22Rv1 (cell line): Measurements from ENCODE around the gene SOCS2.

Experiments
- H3K27ac ChIP-seq: fragments of 450-650 bp; 2 replicates; pipeline ENCODE4 v1.5.1; 2017
- CTCF ChIP-seq: fragments of 450-650 bp; IDR thresholded peaks from 2 replicates; pipeline ENCODE4 v1.5.1; 2017; ENCODE audit warnings: mild to moderate bottlenecking
- ZFX ChIP-seq: fragments of 450-650 bp; IDR thresholded peaks from 2 replicates; pipeline ENCODE4 v1.6.1; 2017; ENCODE audit warnings: antibody characterized with exemption, borderline replicate concordance

SOCS2 gene

DNA sequence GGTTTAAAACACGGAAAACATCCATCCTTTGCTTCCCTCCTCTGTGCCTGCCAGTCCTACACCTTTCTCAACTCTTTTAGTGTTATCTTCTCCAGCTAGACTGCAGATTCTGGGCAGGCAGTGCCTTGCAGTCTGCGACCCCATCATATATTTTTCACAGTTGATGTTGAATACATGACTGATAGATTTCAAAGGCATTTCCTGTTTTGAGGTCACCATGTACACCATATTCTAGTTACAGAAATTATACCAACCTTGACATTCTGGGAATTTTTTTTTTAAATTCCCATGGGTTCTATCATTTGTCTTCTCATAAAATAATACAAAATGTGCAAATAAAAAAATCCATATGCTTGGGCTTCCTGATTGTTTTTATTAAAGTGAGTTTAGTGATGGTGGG is 16.6 kb downstream of the SOCS2 start:
- TF ChIP-seq CTCF (no peak), ZFX (no peak)
- no peak overlapping the region for H3K27ac ChIP-seq

- H3K27ac ChIP-seq, result no peak overlapping the region
- TF ChIP-seq CTCF (no peak), ZFX (no peak)
These were observed 18.8 kb downstream of the SOCS2 start for GRCh38 chr12:93591137-93591868.

- no peak overlapping the region for H3K27ac ChIP-seq
- TF ChIP-seq ZFX, result no peak
These were observed 20.3 kb downstream of the SOCS2 start for GRCh38 chr12:93592641-93593406.

- no peak overlapping the region for H3K27ac ChIP-seq
These were observed 21.4 kb downstream of the SOCS2 start for GRCh38 chr12:93593843-93594242.

DNA sequence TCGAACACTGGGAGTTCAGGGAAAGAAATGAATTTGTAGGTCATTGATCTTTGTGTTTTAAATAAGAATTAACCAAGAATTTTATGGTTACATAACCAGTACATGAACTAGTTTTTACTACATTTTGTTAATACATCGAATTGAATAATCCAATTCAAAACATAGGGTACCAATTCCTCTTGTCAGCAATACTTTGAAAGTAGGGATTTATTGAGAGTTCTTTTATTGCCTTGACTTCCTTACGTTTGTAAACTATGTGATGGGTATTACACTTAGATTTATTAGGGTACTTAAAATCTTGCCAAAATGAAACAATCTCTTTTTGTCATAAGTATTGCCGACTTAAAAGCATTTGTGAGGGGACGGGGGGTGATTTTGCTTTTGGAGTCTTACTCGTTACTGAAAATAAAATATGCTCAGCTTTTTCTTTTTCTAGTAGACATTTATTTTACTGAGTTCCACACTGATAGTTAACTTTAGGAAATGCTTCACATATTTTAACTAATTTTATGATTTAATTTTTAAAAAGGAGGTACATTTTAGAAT is 22.4 kb downstream of the SOCS2 start:
- TF ChIP-seq ZFX (no peak), CTCF (no peak)
- no peak overlapping the region for H3K27ac ChIP-seq

More at GRCh38 chr12:93593843-93594242, 21.4 kb downstream of the SOCS2 start:
- no peak for TF ChIP-seq ZFX
- no peak for TF ChIP-seq CTCF

- H3K27ac ChIP-seq, result no peak overlapping the region
- no peak for TF ChIP-seq CTCF
- no peak for TF ChIP-seq ZFX
These were observed 22.9 kb downstream of the SOCS2 start for GRCh38 chr12:93595351-93595750.

DNA sequence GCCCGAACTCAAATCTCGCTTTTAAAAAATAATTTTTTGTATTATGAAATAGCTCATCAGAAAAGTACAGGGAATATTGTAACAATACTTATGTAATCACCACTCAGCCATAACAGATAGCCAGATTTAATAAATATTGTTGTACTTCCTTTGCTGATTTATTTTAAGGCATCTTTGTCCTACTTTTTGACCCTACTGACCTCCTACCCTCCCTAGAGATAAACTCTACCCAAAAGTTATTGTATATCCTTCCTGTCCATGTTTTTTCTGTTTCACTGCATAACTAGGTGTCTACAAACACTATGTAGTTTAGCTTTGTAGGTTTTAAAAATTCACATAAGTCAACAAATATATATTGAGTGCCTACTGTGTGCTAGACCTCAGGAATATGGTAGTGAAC is 25.1 kb downstream of the SOCS2 start:
- H3K27ac ChIP-seq, result no peak overlapping the region
- TF ChIP-seq ZFX, result no peak
- no peak for TF ChIP-seq CTCF
